NT2/D1 (cell line): ENCODE data around the gene SMYD2.

ENCODE experiments used
- DNase-seq: peaks from one replicate; pipeline ENCODE4 v3.0.0-alpha.2; 2011; ENCODE audit warnings: low read depth, low spot score
- H3K27me3 ChIP-seq: 2 replicates; pipeline ENCODE4 v1.6.0; 2011; ENCODE audit warnings: mild to moderate bottlenecking; ENCODE audit not compliant: insufficient read length, insufficient read depth
- H3K36me3 ChIP-seq: 2 replicates; pipeline ENCODE4 v1.6.1; 2011; ENCODE audit warnings: mild to moderate bottlenecking, low read length, mixed read lengths; ENCODE audit not compliant: insufficient read depth, insufficient read length
- H3K4me1 ChIP-seq: 2 replicates; pipeline ENCODE4 v1.5.1; 2011; ENCODE audit not compliant: insufficient read depth, insufficient read length
- H3K4me3 ChIP-seq: 2 replicates; pipeline ENCODE4 v1.5.1; 2011; ENCODE audit warnings: low read depth; ENCODE audit not compliant: insufficient read length
- H3K9ac ChIP-seq: 2 replicates; pipeline ENCODE4 v1.6.0; 2011; ENCODE audit warnings: low read depth; ENCODE audit not compliant: insufficient read length
- H3K9me3 ChIP-seq: 2 replicates; pipeline ENCODE4 v1.5.1; 2011; ENCODE audit warnings: mild to moderate bottlenecking, low read length; ENCODE audit not compliant: insufficient read depth
- SUZ12 ChIP-seq: IDR thresholded peaks from 2 replicates; pipeline ENCODE4 v1.6.1; 2011; ENCODE audit not compliant: insufficient read length, insufficient read depth; ENCODE audit errors: extremely low read depth
- YY1 ChIP-seq: IDR thresholded peaks from 2 replicates; pipeline ENCODE4 v1.6.1; 2011; ENCODE audit not compliant: insufficient read length, insufficient read depth
- ZNF274 ChIP-seq: IDR thresholded peaks from 2 replicates; pipeline ENCODE4 v1.6.1; 2011; ENCODE audit warnings: mild to moderate bottlenecking, low read depth, low read length

The SMYD2 gene

GRCh38 chr1:214276786-214277185 is 4.2 kb upstream of the SMYD2 start:
- no peak overlapping the region for H3K4me3 ChIP-seq
- no peaks in the 10 kb centered on the region for H3K27me3 ChIP-seq
- H3K9ac ChIP-seq: no peak overlapping the region
- no peak for DNase-seq
- no peaks in the 10 kb centered on the region for H3K4me1 ChIP-seq
- H3K9me3 ChIP-seq: no peaks in the 10 kb centered on the region; the same call in 1 of the 2 replicates
- TF ChIP-seq YY1: no peak
- TF ChIP-seq SUZ12: no peak
- no peak for TF ChIP-seq ZNF274
- H3K36me3 ChIP-seq: peaks cover 2% of the 10 kb centered on the region

DNA sequence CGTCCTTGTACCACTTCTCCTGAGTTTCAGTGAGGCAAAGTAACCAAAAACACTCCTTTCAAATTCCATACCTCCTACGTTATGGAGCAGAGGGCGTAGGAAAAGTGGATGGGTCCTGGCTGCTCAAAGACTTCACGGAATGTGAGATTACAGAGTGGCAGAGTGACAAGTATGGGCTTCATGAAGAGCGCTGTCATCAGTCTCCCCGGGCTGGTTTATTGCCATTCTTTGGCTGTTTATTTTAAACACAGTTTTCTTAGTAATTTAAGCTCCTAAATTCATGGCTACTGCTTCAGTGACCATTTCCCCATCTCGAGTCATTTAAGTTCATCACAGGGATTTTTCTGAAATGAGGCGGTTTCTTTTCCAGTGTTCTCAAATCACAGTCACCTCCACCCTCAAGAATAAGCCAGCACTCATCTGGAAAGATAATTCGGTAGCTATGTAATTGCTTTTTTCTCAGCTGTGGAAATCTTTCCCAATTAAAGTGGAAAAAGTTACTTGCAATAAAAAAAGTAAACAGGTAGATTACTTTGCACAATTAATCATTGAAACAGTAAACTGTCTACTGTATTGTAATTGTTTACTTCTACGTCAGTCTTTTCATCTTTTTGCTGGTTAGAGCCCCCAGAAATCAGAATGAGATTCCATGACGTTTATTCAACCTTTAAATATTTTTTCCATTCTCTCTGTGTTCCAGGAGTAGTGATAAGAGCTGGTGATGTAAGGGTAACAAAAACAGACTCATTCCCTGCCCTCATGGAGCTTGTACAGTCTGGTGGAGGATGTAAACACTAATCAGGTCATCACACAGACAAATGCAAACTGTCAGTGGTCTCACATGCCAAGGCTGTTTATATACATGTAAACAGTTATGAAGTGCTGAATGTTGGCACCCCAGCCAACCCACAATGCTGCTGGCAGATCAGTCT is 3.0 kb upstream of the SMYD2 start:
- no peak for TF ChIP-seq YY1
- TF ChIP-seq ZNF274: no peak
- no peak for TF ChIP-seq SUZ12

GRCh38 chr1:214280386-214281020 is 456 bp upstream of the SMYD2 start:
- Histone ChIP-seq H3K27me3 (no peaks in the 10 kb centered on the region), H3K36me3 (peaks cover 8% of the 10 kb centered on the region), H3K4me1 (no peaks in the 10 kb centered on the region), H3K9ac (peak overlapping the region; percentile 94), H3K9me3 (no peaks in the 10 kb centered on the region; the same call in 1 of the 2 replicates), H3K4me3 (peak overlapping the region; percentile 78)
- TF ChIP-seq ZNF274 (no peak), YY1 (no peak), SUZ12 (no peak)
- no peak for DNase-seq

More for the DNA sequence above, 3.0 kb upstream of the SMYD2 start:
- Histone ChIP-seq H3K9ac (no peak overlapping the region), H3K4me3 (no peak overlapping the region), H3K4me1 (no peaks in the 10 kb centered on the region), H3K27me3 (no peaks in the 10 kb centered on the region), H3K36me3 (peaks cover 8% of the 10 kb centered on the region), H3K9me3 (no peaks in the 10 kb centered on the region; the same call in 1 of the 2 replicates)
- no peak for DNase-seq

DNA sequence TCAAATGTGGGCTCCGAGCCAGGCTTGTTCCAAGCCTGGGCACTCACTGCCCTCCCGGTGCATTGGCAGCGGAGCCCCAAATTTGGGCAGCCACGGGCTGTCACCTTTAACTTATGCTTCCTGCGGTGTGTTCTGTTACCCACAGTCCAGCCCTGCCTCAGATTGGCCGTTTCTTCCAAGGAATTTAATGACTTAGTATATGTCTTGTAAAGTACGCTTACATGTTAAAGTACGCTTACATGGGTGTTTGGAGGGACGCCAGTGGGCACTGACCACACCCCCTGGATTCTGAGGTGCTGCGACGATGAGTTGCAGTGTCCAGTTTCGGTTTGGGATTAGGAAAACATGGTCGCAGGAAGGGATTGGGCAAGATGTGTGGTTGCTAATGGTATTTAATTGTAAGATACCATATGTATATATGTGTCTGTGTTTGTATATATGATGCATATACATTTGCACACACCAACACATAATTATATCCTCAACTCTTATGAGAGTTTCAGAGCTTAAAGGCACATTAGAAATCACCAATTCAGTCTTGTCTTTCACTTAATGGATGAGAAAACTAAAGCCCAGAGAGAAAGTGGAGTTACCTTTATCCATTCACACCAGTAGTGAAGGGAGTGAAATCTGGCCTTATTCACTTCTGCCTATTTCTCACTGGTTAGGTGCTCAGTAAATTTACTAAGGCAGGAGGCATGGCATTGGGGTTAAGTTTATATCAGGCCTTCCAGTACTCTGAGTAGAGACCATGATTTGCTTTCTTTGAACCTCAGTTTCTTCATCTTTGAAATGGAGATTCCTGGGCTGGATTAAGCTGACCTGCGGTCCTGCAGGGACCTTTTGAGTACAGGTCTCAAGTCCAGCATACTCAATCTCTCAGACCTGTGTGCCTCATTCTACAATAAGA is 1.0 kb downstream of the SMYD2 start:
- peaks cover 10% of the 10 kb centered on the region for H3K36me3 ChIP-seq
- H3K9me3 ChIP-seq: no peaks in the 10 kb centered on the region; the same call in 1 of the 2 replicates
- DNase-seq: no peak
- TF ChIP-seq ZNF274 (no peak), YY1 (no peak), SUZ12 (no peak)
- H3K4me3 ChIP-seq: peak overlapping the region; percentile 92
- peak overlapping the region; percentile 94 for H3K9ac ChIP-seq
- H3K27me3 ChIP-seq: no peaks in the 10 kb centered on the region
- H3K4me1 ChIP-seq: no peaks in the 10 kb centered on the region

DNA sequence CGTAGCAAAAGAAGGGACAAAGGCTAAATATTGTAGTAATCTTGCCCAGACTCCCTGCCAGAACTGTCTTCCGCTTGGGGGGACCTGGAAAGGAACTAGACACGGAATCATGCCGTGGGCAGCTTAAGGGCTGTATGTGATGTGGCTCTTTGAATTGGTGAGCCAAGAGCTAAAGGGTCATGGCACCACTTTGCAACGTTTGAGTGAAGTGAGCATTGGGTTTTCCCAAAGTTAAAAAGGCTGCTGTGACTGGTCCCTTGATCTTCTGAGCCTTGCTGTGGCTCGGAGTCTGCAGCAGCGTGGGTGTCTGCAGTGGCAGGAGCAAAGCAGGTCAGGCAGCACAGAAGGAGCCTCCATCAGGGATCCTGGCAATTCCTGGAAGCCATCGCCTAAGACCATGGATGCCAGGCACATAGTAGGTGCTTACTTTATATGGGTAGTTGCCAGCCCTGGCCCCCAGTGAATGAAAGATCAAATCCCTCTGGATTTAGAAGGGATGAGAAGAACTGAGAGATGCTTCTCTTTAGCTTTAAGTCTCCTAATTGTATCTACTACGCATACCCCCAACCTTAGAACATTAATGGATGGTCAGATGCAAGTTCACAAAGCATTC is 1.8 kb downstream of the SMYD2 start:
- Histone ChIP-seq H3K9ac (peak overlapping the region; percentile 94), H3K4me1 (no peaks in the 10 kb centered on the region), H3K27me3 (no peaks in the 10 kb centered on the region), H3K4me3 (peak overlapping the region; percentile 92), H3K36me3 (peaks cover 10% of the 10 kb centered on the region), H3K9me3 (no peaks in the 10 kb centered on the region; the same call in 1 of the 2 replicates)
- TF ChIP-seq ZNF274 (no peak), YY1 (no peak), SUZ12 (no peak)
- DNase-seq: no peak

GRCh38 chr1:214285610-214286440 is 4.9 kb downstream of the SMYD2 start:
- Histone ChIP-seq H3K9ac (no peak overlapping the region), H3K27me3 (no peaks in the 10 kb centered on the region), H3K36me3 (peaks cover 17% of the 10 kb centered on the region), H3K4me1 (peaks cover 2% of the 10 kb centered on the region), H3K9me3 (no peaks in the 10 kb centered on the region), H3K4me3 (no peak overlapping the region)
- TF ChIP-seq YY1 (no peak), SUZ12 (no peak), ZNF274 (no peak)
- DNase-seq: no peak
